CD4-positive, alpha-beta T cell (primary cell): ENCODE results near the gene KRT12. TPM values are rescaled to one million over a fixed set of nuclear protein-coding genes. Genes with fewer than 3 reads are reported as not detected.
A peak's percentile ranks its signal among the peaks of the same experiment; 100 is the strongest.

Experiments used
- ATAC-seq: fragments of 200-7000 bp; cut with Tn5 transposase; one replicate; pipeline ENCODE4 v1.10.0; 2022; ENCODE audit warnings: mild to moderate bottlenecking; ENCODE audit not compliant: poor library complexity
- CTCF ChIA-PET: fragments of 350-600 bp; sonication (Branson Sonifier 250); formaldehyde crosslinking; loops from one replicate; lab custom pipeline; 2021; ENCODE audit warnings: antibody characterized with exemption, inconsistent platforms; lab: Charles Lee
- POLR2A ChIA-PET: fragments of 350-600 bp; sonication (Branson Sonifier 250); formaldehyde crosslinking; loops from one replicate; lab custom pipeline; 2021; ENCODE audit warnings: antibody characterized with exemption, inconsistent platforms; lab: Charles Lee
- DNase-seq, 14 experiments: peaks; one replicate each; pipeline ENCODE4 v3.0.0-alpha.2; 2013 to 2020; ENCODE audit warnings: mixed read lengths in 2 of 14
- H3K27ac ChIP-seq, 2 donors: one replicate each; pipeline versions ENCODE4 v1.5.1 to v1.7.0; 2013; ENCODE audit warnings: low read length in 2 of 2, low read depth in 1 of 2, mild to moderate bottlenecking in 1 of 2
- H3K27me3 ChIP-seq, 2 experiments: 1 replicate in 1 of 2; 2 replicates in 1 of 2; pipeline versions ENCODE4 v1.6.1 to v1.7.0; 2013; ENCODE audit warnings: low read length in 2 of 2, control low read depth in 1 of 2, mild to moderate bottlenecking in 1 of 2, moderate library complexity in 1 of 2; ENCODE audit not compliant: insufficient read depth in 2 of 2, control insufficient read depth in 1 of 2
- H3K36me3 ChIP-seq: one replicate; pipeline ENCODE4 v1.6.1; 2013; ENCODE audit warnings: low read length, control low read depth; ENCODE audit not compliant: insufficient read depth
- H3K4me1 ChIP-seq: one replicate; pipeline ENCODE4 v1.6.1; 2013; ENCODE audit warnings: low read length, control low read depth; ENCODE audit not compliant: insufficient read depth
- H3K4me3 ChIP-seq: one replicate; pipeline ENCODE4 v1.5.1; 2013; ENCODE audit warnings: mild to moderate bottlenecking, low read length, moderate library complexity
- H3K9me3 ChIP-seq, 2 experiments: 1 replicate in 1 of 2; 2 replicates in 1 of 2; pipeline versions ENCODE4 v1.6.1 to v1.7.0; 2013; ENCODE audit warnings: low read length in 2 of 2, mild to moderate bottlenecking in 2 of 2, control low read depth in 1 of 2, moderate library complexity in 1 of 2; ENCODE audit not compliant: control insufficient read depth in 1 of 2, insufficient read depth in 1 of 2
- H3K27ac Mint-ChIP-seq: one replicate; pipeline ENCODE4 v1.8.0; 2020; ENCODE audit warnings: mixed read lengths
- H3K27me3 Mint-ChIP-seq: one replicate; pipeline ENCODE4 v1.8.0; 2021; ENCODE audit warnings: mixed read lengths
- H3K36me3 Mint-ChIP-seq: one replicate; pipeline ENCODE4 v1.8.0; 2021; ENCODE audit warnings: low read depth, mixed read lengths
- H3K4me1 Mint-ChIP-seq: one replicate; pipeline ENCODE4 v1.8.0; 2021; ENCODE audit warnings: low read depth, mixed read lengths
- H3K4me3 Mint-ChIP-seq: one replicate; pipeline ENCODE4 v1.8.0; 2020; ENCODE audit warnings: mild to moderate bottlenecking, mixed read lengths
- H3K9me3 Mint-ChIP-seq: one replicate; pipeline ENCODE4 v1.8.0; 2020; ENCODE audit warnings: mixed read lengths
- CTCF ChIP-seq: fragments of 200-600 bp; IDR thresholded peaks from one replicate; pipeline ENCODE4 v1.8.0; 2022; ENCODE audit warnings: antibody characterized with exemption, mild to moderate bottlenecking
- intact Hi-C, 2 experiments: fragments of 100-400 bp; cut with DNase I in 1 of 2; cut with micrococcal nuclease in 1 of 2; formaldehyde crosslinking; loops; one replicate each; pipeline versions ENCODE4 v1.15.1 to v1.9.0; 2023 to 2025; cut with DNase I, micrococcal nuclease
- total RNA-seq, 174 experiments: library from RNA in 2 of 174; stranded (reverse) in 2 of 174; gene quantifications; one replicate each; pipeline ENCODE4 v1.2.3 and lab custom pipeline; 2021 to 2026

Gene KRT12
- total RNA-seq, 2 experiments from 2014 or later, result not detected

GRCh38 chr17:40915199-40915661 lies 48.2 kb upstream of the KRT12 start:
- Mint-ChIP-seq H3K4me1 (no peaks in the 10 kb centered on the region), H3K27ac (no peak overlapping the region), H3K36me3 (no peaks in the 10 kb centered on the region), H3K4me3 (no peak overlapping the region), H3K9me3 (no peaks in the 10 kb centered on the region), H3K27me3 (peaks cover 15% of the 10 kb centered on the region)
- ChIA-PET POLR2A (no interaction called here), CTCF (no interaction called here)
- Histone ChIP-seq H3K27me3 (no peaks in the 10 kb centered on the region), H3K9me3 (no peaks in the 10 kb centered on the region), H3K4me3 (no peak overlapping the region), H3K4me1 (no peaks in the 10 kb centered on the region), H3K36me3 (no peaks in the 10 kb centered on the region), H3K27ac (no peak overlapping the region)
- DNase-seq (peak in 2 of 14 experiments; percentile 37 to 51), ATAC-seq (no peak)
- TF ChIP-seq CTCF, result no peak
- intact Hi-C loops, result no loop called here

GRCh38 chr17:40914075-40914855 lies 47.2 kb upstream of the KRT12 start:
- Mint-ChIP-seq H3K4me3 (no peak overlapping the region), H3K4me1 (no peaks in the 10 kb centered on the region), H3K27ac (no peak overlapping the region), H3K36me3 (no peaks in the 10 kb centered on the region), H3K27me3 (peaks cover 23% of the 10 kb centered on the region), H3K9me3 (no peaks in the 10 kb centered on the region)
- ChIA-PET CTCF (interaction anchor here (1.1 kb wide), 1 partner anchor 749 kb away, joined by 3 read pairs; no protein-coding TSS in a partner anchor), POLR2A (no interaction called here)
- H3K4me3 ChIP-seq, result no peak overlapping the region
- H3K27me3 ChIP-seq, result no peaks in the 10 kb centered on the region
- DNase-seq (no peak), ATAC-seq (no peak)
- no peaks in the 10 kb centered on the region for H3K9me3 ChIP-seq
- intact Hi-C loops, result loop anchor here in 1 of 2 experiments (5.0 kb wide), 1 partner anchor 112 kb away; no protein-coding TSS in a partner anchor
- H3K36me3 ChIP-seq, result no peaks in the 10 kb centered on the region
- TF ChIP-seq CTCF, result no peak
- H3K27ac ChIP-seq, result no peak overlapping the region
- no peaks in the 10 kb centered on the region for H3K4me1 ChIP-seq

- Histone ChIP-seq H3K4me1 (no peaks in the 10 kb centered on the region), H3K27ac (no peak overlapping the region)
Observed at GRCh38 chr17:40912486-40913210, 45.6 kb upstream of the KRT12 start.

More at GRCh38 chr17:40912486-40913210, 45.6 kb upstream of the KRT12 start:
- TF ChIP-seq CTCF, result no peak
- Histone ChIP-seq H3K36me3 (no peaks in the 10 kb centered on the region), H3K27me3 (peaks cover 2 to 16% of the 10 kb centered on the region in 2 experiments), H3K9me3 (no peaks in the 10 kb centered on the region), H3K4me3 (no peak overlapping the region)
- Mint-ChIP-seq H3K4me1 (no peaks in the 10 kb centered on the region), H3K4me3 (no peak overlapping the region), H3K9me3 (no peaks in the 10 kb centered on the region), H3K27me3 (peaks cover 33% of the 10 kb centered on the region), H3K27ac (no peak overlapping the region), H3K36me3 (no peaks in the 10 kb centered on the region)
- peak in 2 of 14 experiments; percentile 28 to 34 for DNase-seq
- POLR2A ChIA-PET, result no interaction called here
- intact Hi-C loops, result loop anchor here in 1 of 2 experiments (5.0 kb wide), 1 partner anchor 110 kb away; no protein-coding TSS in a partner anchor
- CTCF ChIA-PET, result no interaction called here
- ATAC-seq, result no peak
